ENCODE results near the gene ADARB2.
"Not testable (repeated sequence)": the region's sequence is repeated elsewhere in the genome, so short reads cannot be mapped to it uniquely, and the experiment has no call there.

Gene ADARB2

DNA sequence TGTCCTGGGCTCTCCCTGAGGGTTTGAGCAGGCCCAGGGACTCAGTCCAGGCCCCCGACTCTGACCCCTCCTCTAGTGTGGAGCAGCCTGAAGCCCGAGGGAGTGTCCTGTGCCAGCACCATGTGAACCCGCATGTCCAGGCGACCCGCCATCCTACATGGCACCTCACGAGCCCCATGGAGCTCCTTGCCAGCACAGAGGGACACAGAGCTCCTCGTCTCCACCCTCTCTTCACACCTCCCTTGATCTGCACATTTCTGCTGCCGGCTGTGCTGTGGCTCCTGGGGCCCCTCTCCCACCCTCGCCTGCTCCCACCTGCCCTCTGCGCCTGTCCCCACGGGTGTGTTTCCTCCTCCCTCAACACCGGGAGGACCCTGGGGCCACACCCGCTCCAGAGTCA lies 103.5 kb downstream of the ADARB2 start:
- no peak for DNase-seq

DNA sequence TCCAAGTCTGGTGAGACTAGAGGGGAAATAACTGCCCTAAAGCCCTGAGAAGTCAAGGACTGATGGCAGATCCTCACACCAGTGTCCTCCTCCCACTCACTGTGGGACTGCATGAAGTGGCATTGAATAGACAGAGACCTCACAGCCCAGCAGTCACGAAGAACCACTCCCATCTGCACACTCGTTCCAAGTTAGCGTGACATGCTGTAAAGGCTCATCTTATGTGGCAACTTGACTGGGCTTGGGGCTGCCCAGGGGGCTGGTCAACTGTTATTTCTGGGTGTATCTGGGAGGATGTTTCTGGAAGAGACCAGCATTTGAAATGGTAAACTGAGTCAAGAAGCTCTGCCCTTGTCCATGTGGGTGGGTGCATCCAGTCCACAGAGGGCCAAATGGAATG lies 104.7 kb downstream of the ADARB2 start:
- no peak for DNase-seq

DNA sequence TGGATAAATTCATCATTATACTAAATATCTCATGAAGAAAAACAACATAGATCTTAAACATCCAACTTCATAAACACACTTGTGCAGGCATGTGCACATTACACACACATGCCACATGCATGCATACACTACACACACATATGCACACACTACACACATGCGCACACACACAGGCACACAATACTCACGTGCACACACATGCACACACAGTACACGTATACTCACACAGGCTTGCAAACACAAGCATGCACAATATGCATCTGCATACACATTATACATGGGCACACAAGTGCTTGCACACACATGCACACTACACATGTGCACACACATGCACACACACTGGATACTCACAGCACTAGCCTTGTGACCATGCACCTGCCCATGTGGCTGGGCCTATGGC lies 105.2 kb downstream of the ADARB2 start:
- no peak for DNase-seq

DNA sequence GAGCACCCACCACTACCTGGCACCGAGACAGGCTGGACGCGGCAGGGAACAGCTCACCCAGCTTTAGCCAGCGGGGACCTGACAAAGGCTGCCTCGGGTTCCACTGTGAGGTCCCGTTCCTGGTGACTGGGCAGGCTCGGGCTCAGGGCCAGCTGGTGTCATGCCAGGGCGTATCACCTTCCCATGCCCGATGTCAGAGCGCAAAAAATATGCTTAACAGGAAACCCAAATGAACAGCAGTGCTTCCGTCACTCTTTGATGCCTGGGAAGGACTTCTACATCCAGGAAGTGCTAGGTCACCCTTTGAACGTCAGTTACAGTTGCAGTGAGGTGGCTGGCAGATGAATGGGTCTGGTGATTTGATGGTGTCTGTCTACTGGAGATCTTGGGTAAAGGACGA lies 106.0 kb downstream of the ADARB2 start:
- no peak for DNase-seq

DNA sequence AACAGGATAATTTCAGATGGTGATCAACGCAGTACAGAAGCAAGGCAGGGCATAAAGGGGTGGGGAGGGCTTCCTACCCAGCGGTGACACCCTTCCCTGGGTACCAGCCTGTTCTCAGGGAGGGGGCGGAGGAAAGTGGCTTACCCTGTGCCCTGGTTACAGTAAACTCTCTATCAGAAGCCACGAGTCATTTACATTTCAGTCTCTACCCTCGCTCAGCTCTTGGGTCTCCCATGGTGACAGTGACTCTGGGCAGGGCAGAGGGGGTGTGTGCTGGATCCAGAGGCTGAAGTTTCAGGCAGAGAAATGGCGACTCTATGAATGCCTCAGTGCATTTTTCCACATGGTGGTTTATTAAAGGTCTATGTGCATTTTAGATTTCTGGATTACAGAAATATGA lies 107.0 kb downstream of the ADARB2 start:
- no peak for DNase-seq

DNA sequence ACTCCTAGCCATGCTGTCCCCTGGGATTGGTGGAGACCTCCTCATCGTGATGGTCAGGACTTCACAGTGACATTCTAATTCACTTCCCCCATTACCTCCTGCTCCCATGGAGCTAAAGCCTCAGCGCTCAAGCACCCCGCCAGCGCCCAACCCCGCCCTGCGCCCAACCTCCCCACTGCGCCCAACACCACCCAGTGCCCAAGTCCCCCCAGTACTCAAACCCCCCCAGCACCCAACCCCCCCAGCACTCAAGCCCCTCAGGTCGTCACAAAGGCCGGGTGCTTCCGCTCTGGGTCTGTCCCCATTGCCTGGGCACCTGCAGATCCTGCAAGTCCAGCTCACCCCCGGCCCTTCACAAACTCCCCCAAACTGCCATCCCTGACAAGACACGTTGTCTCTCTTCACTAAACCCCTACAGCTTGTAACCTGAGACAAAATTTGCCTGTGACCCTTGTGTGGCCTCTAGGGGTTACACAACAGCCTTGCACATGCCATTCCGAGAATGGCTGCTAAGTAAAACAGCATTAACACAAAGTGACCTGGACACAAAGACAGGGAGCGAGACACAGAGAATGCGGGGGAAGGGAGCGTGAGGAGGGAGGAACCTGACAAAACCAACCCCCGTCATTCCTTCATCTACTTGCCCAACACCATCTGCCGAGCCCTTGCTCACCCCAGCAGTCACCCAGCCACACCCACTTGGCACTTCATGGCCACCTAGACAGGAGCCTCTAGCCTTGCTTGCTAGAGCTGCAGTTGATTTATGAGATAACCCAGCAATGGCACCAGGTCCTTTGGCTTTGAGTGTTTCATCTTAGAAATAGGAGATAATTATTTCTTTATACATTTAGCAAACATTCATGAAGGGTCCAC lies 107.8 kb downstream of the ADARB2 start:
- DNase-seq: no peak

DNA sequence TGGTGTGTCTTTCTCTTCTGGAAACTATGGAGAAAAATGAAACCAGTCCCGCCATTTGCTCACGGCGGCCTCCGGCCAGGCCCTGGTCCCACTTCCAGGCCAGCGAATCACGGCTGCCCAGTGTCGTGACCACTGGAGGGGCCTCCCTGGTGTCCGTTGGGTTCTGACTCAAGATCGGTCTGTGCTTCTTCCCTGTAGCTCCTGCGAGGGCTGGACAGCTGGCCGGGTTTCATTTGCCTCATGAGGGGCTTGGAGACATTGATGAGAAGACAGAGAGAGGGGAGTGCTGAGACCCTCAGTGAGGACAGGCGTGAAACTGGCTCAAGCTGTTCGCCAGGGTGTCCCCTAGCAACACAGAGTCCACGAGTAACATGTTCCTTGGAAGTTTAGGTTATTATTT lies 108.6 kb downstream of the ADARB2 start:
- no peak for DNase-seq

DNA sequence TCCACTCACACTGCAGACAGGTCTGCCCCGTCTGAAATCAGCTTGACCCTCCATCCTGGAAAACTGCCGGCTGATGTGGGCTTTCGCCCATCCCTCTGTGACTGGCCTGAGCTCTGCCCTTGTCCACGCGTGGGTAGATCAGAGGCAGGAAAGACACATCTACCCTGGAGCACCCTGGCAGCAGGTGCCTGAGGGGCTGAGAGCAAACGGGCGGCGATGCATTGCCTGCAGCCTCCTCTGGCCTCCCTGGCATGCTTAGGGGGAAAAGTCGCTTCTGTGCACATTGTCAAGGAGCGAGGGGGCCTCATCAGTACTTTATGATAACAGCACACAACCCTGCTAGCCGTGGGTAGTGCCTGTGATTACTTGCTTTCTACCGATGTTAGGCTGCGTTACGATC lies 109.4 kb downstream of the ADARB2 start:
- no peak for DNase-seq

DNA sequence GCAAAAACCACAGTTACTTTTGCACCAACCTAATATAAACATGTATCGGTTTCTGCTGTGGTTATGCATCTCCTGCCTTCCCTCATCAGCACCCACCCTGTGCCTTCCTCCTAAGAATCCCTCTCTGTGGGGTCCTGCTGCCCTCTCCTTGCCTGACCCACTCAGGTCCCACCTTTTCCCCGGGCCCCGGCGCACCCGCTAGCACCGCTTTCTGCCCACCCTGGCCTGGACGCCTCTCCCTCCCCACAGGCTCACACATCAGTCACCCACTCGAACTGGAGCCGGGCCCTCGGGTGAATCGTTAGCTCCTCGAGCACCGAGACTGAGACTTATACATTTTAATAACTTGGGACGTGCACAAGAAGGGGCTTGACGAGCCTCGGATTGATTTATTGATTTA lies 110.5 kb downstream of the ADARB2 start:
- no peak for DNase-seq

DNA sequence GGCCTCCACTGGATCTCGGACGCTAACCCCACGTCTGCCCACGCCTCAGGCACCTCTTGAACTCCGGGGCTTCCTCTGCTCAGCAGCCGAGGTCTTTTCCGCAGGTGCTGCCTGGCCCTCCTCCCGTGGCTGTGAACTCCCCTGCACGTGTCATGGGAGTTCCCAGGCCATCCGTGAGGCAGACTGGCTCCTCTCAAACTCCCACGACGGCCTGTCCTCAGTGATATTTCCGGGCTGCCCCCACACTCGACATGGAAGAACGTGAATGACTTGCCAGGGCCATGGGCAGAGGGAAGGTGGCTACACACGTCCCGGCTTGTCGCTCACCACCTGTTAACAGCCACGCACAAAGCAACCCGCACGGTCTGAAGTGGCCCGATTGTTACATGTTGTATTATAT lies 110.9 kb downstream of the ADARB2 start:
- no peak for DNase-seq

DNA sequence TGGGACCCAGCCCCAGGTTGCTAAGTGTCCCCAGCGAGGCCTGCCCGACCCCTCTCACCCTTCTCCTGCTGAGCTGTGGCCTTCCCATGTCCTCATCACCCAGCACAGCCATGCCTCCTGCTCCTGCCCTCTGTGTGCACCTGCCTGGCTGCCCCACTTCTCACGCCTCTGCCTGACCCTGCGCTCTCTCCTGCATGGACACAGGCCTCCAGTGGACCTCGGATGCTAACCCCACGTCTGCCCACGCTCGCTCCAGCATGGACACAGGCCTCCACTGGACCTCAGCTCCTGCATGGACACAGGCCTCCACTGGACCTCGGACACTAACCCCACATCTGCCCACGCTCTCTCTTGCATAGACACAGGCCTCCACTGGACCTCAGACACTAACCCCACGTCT lies 111.6 kb downstream of the ADARB2 start:
- DNase-seq: no peak

DNA sequence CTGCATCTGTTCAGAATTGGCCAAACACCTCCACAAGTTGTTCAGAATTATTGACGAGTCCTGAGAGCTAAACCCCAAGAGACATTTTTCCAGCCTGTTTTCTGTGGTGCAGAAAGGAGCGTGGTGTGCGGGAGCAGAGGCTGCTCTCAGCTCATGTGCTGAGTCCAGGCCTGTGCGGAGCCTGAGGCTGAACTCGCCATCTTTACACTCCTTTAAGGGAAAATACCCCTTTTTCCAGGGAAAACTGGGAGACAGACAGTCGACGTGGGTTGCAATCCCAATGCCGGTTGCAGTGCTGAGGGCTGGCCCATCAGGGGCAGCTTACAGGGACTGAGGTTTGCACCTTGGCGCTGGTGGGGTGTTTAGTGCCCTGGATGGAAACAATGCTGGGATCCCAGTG lies 112.2 kb downstream of the ADARB2 start:
- DNase-seq: no peak

DNA sequence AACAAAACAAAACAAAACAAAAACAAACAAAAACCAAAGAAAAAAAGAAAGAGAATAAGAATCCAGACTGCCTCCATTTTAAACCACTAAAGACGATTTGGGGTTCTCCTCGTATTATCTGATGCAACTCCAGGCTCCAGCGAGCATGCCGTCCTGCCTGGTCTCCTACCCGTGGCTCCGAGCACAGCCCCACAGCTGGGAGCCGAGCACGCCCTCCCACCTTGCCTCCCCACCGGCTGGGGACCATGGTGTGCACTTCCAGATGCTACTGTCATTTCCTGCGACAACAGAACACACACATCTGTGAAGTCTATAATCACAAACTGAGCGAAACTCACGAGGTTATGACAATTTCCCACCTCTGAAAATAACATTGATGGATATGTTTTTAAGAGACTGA lies 113.1 kb downstream of the ADARB2 start:
- DNase-seq: no peak

DNA sequence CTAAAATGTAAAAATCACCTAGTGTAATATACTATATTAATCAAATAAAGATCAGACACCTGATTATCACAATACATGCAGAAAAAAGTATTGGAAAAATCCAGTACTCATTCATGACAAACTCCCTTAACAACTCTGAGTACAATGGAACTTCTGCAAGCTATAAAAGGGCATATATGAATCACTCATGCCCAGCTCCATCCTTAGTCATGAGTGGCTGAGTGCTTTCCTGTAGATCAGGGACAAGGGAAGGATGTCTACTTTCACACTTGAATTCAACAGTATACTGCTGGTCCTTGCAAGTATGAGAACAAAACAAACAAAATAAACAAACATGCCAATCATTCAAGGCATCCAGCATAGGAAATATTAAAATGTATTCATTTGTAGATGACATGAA lies 116.5 kb downstream of the ADARB2 start:
- DNase-seq: no peak

DNA sequence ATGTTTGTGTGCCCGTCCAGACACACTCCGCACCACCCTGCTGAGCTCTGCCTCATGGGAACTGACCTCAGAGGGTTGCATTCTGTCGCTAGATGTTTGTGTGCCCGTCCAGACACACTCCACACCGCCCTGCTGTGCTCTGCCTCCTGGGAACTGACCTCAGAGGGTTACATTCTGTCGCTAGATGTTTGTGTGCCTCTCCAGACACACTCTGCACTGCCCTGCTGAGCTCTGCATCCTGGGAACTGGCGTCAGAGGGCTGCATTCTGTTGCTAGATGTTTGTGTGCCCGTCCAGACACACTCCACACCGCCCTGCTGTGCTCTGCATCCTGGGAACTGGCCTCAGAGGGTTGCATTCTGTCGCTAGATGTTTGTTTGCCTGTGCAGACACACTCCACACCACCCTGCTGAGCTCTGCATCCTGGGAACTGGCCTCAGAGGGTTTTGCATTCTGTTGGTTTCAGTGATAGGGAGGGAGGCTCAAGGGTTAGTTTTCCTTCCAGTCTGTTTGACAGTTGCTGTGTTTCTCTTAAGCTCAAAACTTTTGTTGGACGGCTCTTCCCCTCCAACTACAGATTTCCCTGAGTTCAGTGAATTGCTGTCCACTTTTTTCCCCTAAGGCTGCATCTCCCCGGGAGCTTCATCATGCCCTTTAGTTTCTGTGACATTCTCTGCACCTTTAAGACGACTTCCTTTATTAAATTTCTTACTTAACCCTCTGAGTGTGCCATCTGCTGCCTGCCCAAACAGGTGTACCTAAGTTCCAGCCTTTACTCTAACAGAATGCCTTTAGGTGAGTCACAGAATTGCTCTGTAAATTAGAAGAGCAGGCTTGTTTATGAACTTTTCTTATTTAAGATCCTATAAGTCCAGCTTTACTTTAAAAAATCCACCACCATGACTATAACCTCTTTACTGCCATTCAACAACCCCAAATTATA lies 119.7 kb downstream of the ADARB2 start:
- not testable (repeated sequence) for DNase-seq

DNA sequence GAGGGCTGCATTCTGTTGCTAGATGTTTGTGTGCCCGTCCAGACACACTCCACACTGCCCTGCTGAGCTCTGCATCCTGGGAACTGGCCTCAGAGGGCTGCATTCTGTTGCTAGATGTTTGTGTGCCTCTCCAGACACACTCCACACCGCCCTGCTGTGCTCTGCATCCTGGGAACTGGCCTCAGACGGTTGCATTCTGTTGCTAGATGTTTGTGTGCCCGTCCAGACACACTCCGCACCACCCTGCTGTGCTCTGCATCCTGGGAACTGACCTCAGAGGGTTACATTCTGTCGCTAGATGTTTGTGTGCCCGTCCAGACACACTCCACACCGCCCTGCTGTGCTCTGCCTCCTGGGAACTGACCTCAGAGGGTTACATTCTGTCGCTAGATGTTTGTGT lies 120.6 kb downstream of the ADARB2 start:
- not testable (repeated sequence) for DNase-seq

DNA sequence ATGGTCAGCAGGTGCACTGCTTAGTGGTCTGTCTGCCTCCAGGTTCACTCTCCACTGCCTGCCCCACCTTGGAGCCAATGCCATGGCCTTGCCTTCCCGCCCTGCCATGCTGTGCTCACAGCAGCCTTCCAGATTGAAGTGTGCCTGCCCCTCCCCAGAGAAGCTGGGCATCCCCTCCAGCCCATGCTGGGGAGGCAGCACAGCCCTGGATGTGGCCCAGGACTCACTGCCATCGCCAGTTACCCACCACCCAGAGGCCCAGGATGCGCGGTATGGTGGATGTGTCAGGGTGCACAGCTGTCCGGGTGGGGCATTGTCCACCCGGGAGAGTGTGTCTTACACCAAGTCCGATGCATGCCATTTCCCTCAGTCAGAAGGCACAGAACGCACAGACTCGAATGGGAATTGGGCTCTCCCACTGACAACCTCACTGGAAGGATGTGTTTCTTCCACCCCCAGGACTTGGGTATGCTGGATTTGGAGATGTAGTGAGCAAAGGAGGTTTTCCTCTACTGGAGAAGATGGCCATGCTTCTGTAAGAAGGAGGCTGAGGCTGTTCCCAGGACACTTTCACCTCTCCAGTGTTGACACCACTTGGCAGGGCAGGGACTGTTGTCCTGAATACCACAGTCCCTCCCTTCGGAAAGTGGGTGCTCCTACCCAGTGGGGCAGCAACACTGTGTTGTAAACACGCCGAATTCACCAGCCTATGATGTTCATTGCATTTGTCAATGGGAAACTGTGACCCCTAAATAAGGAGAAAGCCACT lies 122.0 kb downstream of the ADARB2 start:
- no peak for DNase-seq

DNA sequence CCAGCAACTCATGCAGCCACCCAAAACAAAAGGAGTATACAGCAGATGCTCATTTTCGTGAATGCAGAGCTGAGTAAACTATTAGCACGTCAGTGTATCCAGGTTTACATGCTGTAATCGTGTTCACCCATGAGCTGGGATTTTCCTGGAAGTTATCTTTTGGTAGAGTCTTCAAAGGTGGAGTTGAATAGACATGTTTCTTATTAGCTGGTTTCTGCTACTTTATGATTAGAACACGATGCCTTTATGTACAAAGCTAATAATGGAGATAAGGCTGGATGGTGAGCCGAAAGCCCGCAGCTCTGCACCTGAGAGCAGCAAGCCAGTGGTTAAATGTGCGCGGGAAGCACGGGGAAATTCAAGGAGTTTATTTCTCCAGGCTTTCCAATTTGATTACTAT lies 123.8 kb downstream of the ADARB2 start:
- no peak for DNase-seq

DNA sequence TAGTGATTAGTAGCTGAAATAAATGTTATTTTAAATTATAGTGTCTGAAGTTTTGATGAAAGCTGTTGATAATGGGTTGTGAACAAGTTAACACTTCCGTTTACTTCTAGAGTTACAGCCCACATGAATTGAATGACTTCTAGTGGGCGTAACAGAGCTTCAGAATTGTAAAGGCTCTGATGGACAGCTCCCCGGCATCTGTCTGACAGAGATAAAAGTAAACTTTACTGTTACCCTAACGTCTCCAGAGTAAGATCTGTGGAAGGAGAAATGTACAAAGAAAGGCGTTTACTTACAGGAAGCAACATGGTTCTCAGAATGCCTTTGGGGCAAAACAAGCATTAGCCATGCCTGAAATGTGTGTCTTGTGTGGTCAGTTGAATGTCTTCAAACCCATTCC lies 124.4 kb downstream of the ADARB2 start:
- DNase-seq: no peak

DNA sequence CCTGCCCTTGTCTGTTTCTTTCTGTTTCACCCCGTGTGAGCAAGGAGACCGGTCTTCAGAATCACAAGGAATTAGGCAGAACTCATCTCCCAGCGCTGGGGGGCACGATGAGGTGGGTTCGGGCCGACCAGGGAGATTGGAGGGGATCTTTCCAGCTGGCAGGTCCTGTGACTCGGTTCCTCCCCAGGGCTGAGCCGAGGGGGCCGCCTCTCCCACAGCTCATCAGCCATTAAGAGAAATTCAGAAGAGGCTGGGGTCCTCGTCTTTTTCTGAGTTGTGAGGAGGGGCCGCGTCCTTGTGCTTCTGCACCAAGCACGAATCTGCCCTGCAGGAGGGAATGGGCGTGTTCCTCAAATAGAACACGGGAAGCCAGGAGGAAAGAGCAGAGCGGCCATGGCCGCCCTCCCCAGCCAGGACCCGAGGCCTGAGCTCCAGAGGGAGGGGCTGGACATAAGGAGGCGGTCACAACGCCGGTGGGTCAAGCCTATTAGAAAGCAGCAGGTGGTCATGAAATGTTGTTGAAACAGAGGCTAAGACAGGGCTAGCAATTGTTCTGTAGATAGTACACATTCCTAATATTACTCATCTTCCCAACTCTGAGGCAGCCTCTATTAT lies 125.3 kb downstream of the ADARB2 start:
- DNase-seq: no peak

DNA sequence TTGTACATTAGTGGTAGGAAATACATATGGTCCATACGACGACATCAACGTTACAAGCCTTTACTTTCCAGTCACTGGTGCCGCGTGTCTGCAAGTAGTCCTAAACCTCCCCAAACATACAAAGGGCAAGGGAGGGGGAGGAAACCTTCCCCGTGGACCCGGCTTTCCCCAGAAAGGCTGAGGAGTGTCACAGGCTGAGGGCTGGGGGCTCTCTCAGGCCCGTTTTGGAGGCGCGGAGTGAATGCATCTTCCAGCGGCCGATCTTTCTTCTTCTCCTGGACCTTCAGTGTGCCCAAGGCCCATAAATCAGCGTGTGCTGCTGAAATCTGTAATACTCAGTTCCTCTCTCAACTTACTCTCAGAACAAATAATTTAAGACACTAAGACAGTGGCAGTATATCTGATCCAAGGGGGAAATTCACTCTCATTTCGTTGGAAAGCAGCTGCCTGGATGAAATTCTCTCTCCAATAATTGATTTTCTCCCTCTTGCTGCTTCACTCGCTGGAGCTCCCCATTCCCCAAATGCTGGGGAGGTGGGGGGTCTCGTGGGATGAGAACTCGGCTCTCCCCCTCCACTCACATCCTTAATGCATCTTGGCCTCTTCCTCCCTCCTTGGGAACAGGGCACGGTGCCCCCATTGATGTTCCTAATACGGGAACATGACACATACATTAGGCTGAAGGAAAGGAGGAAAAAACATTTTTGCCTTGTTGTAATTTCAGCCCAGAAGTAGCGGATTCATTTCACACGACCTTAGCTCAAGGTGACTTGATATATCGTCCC lies 126.1 kb downstream of the ADARB2 start:
- DNase-seq: no peak

DNA sequence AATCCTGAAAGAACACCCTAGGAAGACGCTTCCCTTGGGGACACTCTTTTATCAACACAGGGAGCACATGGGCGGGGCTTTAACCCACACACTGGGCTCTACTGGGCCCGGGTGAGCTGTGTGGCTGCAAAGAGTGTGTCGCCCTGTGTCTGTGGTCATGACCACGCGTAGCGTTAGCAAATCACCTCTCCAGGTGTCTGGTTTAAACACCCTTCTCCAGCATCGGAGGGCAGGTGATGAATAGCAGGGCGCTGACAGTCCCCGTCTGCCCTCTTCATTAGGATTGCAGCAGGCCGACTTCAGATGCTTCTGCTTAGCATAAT lies 127.7 kb downstream of the ADARB2 start:
- no peak for DNase-seq

All from activated CD4-positive, CD25-positive, alpha-beta regulatory T cell treated with anti-CD3 and anti-CD28 coated beads, Interleukin-2, amount 50 U/mL, for 72 hours (primary cell).